H1 (cell line): Measurements from ENCODE around the gene WNT1. TPM values are rescaled to one million over a fixed set of nuclear protein-coding genes. Genes with fewer than 3 reads are reported as not detected.

Experiments used
- CBX5 ChIP-seq: fragments of 300-800, 300-1000 bp; sonication (generic); IDR thresholded peaks from 2 replicates; pipeline ENCODE4 v1.7.1; 2016; ENCODE audit warnings: antibody characterized with exemption, low read length, low read depth
- CBX8 ChIP-seq: fragments of 300-800, 300-1000 bp; sonication (generic); IDR thresholded peaks from 2 replicates; pipeline ENCODE4 v1.7.1; 2016; ENCODE audit warnings: low read depth, low read length, borderline replicate concordance
- CEBPB ChIP-seq: IDR thresholded peaks from 2 replicates; pipeline ENCODE4 v1.6.1; 2012; ENCODE audit warnings: low read depth, low read length
- CREB1 ChIP-seq: IDR thresholded peaks from 2 replicates; pipeline ENCODE4 v1.6.1; 2012; ENCODE audit warnings: inconsistent platforms
- POLR2A ChIP-seq, 2 experiments: IDR thresholded peaks; 1 replicate in 1 of 2; 2 replicates in 1 of 2; pipeline ENCODE4 v1.6.1; 2011; ENCODE audit warnings: low read depth in 2 of 2, low read length in 2 of 2, mild to moderate bottlenecking in 2 of 2; ENCODE audit errors: control extremely low read depth in 1 of 2
- POU5F1 ChIP-seq: IDR thresholded peaks from 2 replicates; pipeline ENCODE4 v1.6.1; 2011; ENCODE audit warnings: low read depth, mild to moderate bottlenecking, low read length, moderate library complexity
- TCF12 ChIP-seq: IDR thresholded peaks from 2 replicates; pipeline ENCODE4 v1.6.1; 2011; ENCODE audit warnings: low read depth, mild to moderate bottlenecking, low read length
- TEAD4 ChIP-seq: IDR thresholded peaks from 2 replicates; pipeline ENCODE4 v1.6.1; 2012; ENCODE audit warnings: low read depth, low read length, inconsistent platforms, mixed read lengths
- YY1 ChIP-seq: IDR thresholded peaks from 2 replicates; pipeline ENCODE4 v1.6.1; 2011; ENCODE audit warnings: low read depth, mild to moderate bottlenecking, low read length
- polyA plus RNA-seq, 7 experiments: library from polyadenylated mRNA; depleted of rRNA in 3 of 7; stranded (reverse) in 5 of 7; unstranded in 2 of 7; fragments of >200 nt in 5 of 7; fragments of 200-250 nt in 2 of 7; gene quantifications; 1 replicate in 5 of 7; 2 replicates in 1 of 7; 4 replicates in 1 of 7; pipeline versions ENCODE4 v1.2.1 to v1.2.3, GENCODE V29; 2011 to 2013; ENCODE audit warnings: missing spikeins in 2 of 7, mixed read lengths in 2 of 7
- total RNA-seq: library from RNA; stranded (reverse); fragmentation: NEBNext Ultra II Directional; extraction: Animal tissue kit (Norgen Biotek cat#: 25700); gene quantifications from 2 replicates; pipeline ENCODE4 v1.2.1, GENCODE V29; 2021
- TF ChIP-seq, protein P1 (sequence below): IDR thresholded peaks from 2 replicates; pipeline ENCODE4 v1.6.1; 2011; ENCODE audit warnings: low read length, improper control_type of control experiment

Gene WNT1
- total and polyA plus RNA-seq, 2 of the 8 experiments (the other 6 are each of a cell fraction or from before 2014, with no cell fraction given) = not detected

- no peak for TF ChIP-seq POU5F1
- no peak for TF ChIP-seq CBX5
- no peak for TF ChIP-seq CBX8
- no peak for TF ChIP-seq CREB1
- no peak for TF ChIP-seq TEAD4
- TF ChIP-seq CEBPB = no peak
- peak; percentile 81 for TF ChIP-seq TCF12
- no peak for TF ChIP-seq POLR2A (IDR thresholded peaks at IDR 0.05; ENCODE audit: control extremely low read depth in 1 of 2, low read depth in 2 of 2, low read length in 2 of 2)
- TF ChIP-seq, protein P1, sequence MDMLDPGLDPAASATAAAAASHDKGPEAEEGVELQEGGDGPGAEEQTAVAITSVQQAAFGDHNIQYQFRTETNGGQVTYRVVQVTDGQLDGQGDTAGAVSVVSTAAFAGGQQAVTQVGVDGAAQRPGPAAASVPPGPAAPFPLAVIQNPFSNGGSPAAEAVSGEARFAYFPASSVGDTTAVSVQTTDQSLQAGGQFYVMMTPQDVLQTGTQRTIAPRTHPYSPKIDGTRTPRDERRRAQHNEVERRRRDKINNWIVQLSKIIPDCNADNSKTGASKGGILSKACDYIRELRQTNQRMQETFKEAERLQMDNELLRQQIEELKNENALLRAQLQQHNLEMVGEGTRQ = no peak
- TF ChIP-seq YY1 = no peak
Measured at GRCh38 chr12:48969160-48969771, 8.9 kb upstream of the WNT1 start (continued).
